CD14-positive monocyte (primary cell): ENCODE data around the gene TMEM182. TPM values are rescaled to one million over a fixed set of nuclear protein-coding genes. Genes with fewer than 3 reads are reported as not detected.

Experiments
- DNase-seq, 3 donors: peaks; one replicate each; pipeline ENCODE4 v3.0.0-alpha.2; 2011 to 2022
- H2AFZ ChIP-seq: 2 replicates; pipeline ENCODE4 v1.6.0; 2012; ENCODE audit warnings: mild to moderate bottlenecking, low read depth, low read length, inconsistent platforms; ENCODE audit not compliant: insufficient read depth, poor library complexity, severe bottlenecking
- H3K27ac ChIP-seq, 2 donors: 1 replicate in 1 of 2; 2 replicates in 1 of 2; pipeline ENCODE4 v1.5.1; 2012 to 2013; ENCODE audit warnings: low read length in 2 of 2, control low read depth in 1 of 2, inconsistent platforms in 1 of 2, low read depth in 1 of 2, mild to moderate bottlenecking in 1 of 2
- H3K27me3 ChIP-seq, 2 donors: one replicate each; pipeline versions ENCODE4 v1.6.0 to v1.6.1; 2011 to 2013; ENCODE audit warnings: low read length in 2 of 2; ENCODE audit not compliant: control insufficient read depth in 2 of 2, insufficient read depth in 2 of 2
- H3K36me3 ChIP-seq, 2 donors: replicated peaks in 1 of 2; 1 replicate in 1 of 2; 2 replicates in 1 of 2; pipeline versions ENCODE4 v1.5.1 to v1.6.1; 2012 to 2013; ENCODE audit warnings: low read length in 2 of 2, control low read depth in 1 of 2, inconsistent platforms in 1 of 2, mild to moderate bottlenecking in 1 of 2; ENCODE audit not compliant: insufficient read depth in 2 of 2, control insufficient read depth in 1 of 2
- H3K4me1 ChIP-seq, 2 donors: 1 replicate in 1 of 2; 2 replicates in 1 of 2; pipeline versions ENCODE4 v1.5.1 to v1.6.1; 2012 to 2013; ENCODE audit warnings: low read length in 2 of 2, control low read depth in 1 of 2, inconsistent platforms in 1 of 2, mild to moderate bottlenecking in 1 of 2, moderate library complexity in 1 of 2; ENCODE audit not compliant: insufficient read depth in 2 of 2, control insufficient read depth in 1 of 2
- H3K4me2 ChIP-seq: replicated peaks from 2 replicates; pipeline ENCODE3; 2012; ENCODE audit warnings: low read length, moderate library complexity, mild to moderate bottlenecking; ENCODE audit not compliant: poor library complexity, severe bottlenecking; ENCODE audit errors: extremely low read depth
- H3K4me3 ChIP-seq, 3 experiments: fragments of 200-600 bp in 1 of 3; sonication (generic) in 1 of 3; replicated peaks in 1 of 3; 1 replicate in 2 of 3; 2 replicates in 1 of 3; pipeline ENCODE4 v1.5.1; 2011 to 2013; ENCODE audit warnings: low read length in 3 of 3, mild to moderate bottlenecking in 3 of 3, control low read depth in 2 of 3, low read depth in 2 of 3, inconsistent platforms in 1 of 3, moderate library complexity in 1 of 3
- H3K79me2 ChIP-seq: 2 replicates; pipeline ENCODE4 v1.6.0; 2012; ENCODE audit warnings: mild to moderate bottlenecking, control low read depth, inconsistent platforms, low read length, moderate library complexity; ENCODE audit not compliant: insufficient read depth
- H3K9ac ChIP-seq: 2 replicates; pipeline ENCODE4 v1.6.0; 2017; ENCODE audit warnings: low read length, mild to moderate bottlenecking; ENCODE audit not compliant: insufficient read depth, poor library complexity, severe bottlenecking
- H3K9me3 ChIP-seq, 2 donors: replicated peaks in 1 of 2; 1 replicate in 1 of 2; 2 replicates in 1 of 2; pipeline versions ENCODE4 v1.5.1 to v1.6.1; 2012 to 2013; ENCODE audit warnings: low read length in 2 of 2, control low read depth in 1 of 2; ENCODE audit not compliant: control insufficient read depth in 1 of 2, insufficient read depth in 1 of 2
- H4K20me1 ChIP-seq: 2 replicates; pipeline ENCODE4 v1.6.0; 2012; ENCODE audit warnings: mild to moderate bottlenecking, low read length, control low read depth, moderate library complexity; ENCODE audit not compliant: insufficient read depth
- H3K27ac Mint-ChIP-seq, 7 donors: one replicate each; pipeline ENCODE4 v1.8.0; 2020; ENCODE audit warnings: mild to moderate bottlenecking in 7 of 7, mixed read lengths in 7 of 7, moderate library complexity in 6 of 7, inconsistent platforms in 2 of 7
- H3K27me3 Mint-ChIP-seq, 3 donors: one replicate each; pipeline ENCODE4 v1.8.0; 2021 to 2022; ENCODE audit warnings: low read depth in 3 of 3, mild to moderate bottlenecking in 3 of 3, mixed read lengths in 3 of 3, moderate library complexity in 3 of 3, inconsistent platforms in 1 of 3
- H3K36me3 Mint-ChIP-seq, 2 donors: one replicate each; pipeline ENCODE4 v1.8.0; 2020; ENCODE audit warnings: mixed read lengths in 2 of 2, inconsistent platforms in 1 of 2, mild to moderate bottlenecking in 1 of 2
- H3K4me1 Mint-ChIP-seq: one replicate; pipeline ENCODE4 v1.8.0; 2020; ENCODE audit warnings: mild to moderate bottlenecking, mixed read lengths
- H3K4me3 Mint-ChIP-seq, 2 donors: one replicate each; pipeline ENCODE4 v1.8.0; 2020; ENCODE audit warnings: mild to moderate bottlenecking in 2 of 2, mixed read lengths in 2 of 2, moderate library complexity in 1 of 2
- H3K9me3 Mint-ChIP-seq, 7 donors: one replicate each; pipeline ENCODE4 v1.8.0; 2020 to 2022; ENCODE audit warnings: mixed read lengths in 7 of 7, mild to moderate bottlenecking in 6 of 7, moderate library complexity in 6 of 7, inconsistent platforms in 2 of 7
- CTCF ChIP-seq: fragments of 200-600 bp; IDR thresholded peaks from one replicate; pipeline ENCODE4 v1.8.0; 2022; ENCODE audit warnings: antibody characterized with exemption, mild to moderate bottlenecking
- WGBS: methylation state at CpG from one replicate; pipeline ENCODE4 v1.1.5; 2013; ENCODE audit warnings: missing lambda C conversion rate; ENCODE audit not compliant: insufficient coverage; 5-methylcytosine and 5-hydroxymethylcytosine counted together
- intact Hi-C, 2 donors: fragments of 100-400 bp; cut with micrococcal nuclease; formaldehyde crosslinking; loops; one replicate each; pipeline versions ENCODE4 v1.15.0 to v1.15.1; 2023
- polyA plus RNA-seq, 3 donors: library from polyadenylated mRNA; depleted of rRNA in 1 of 3; unstranded in 2 of 3; stranded (reverse) in 1 of 3; fragments of 300-500 nt in 2 of 3; fragments of >200 nt in 1 of 3; fragmentation: Illumina TruSeq in 2 of 3; gene quantifications; 1 replicate in 2 of 3; 2 replicates in 1 of 3; pipeline ENCODE4 v1.2.3, GENCODE V29; 2012 to 2021

TMEM182 gene
- polyA plus RNA-seq, 3 donors: 0.24 to 0.69 (median 0.28) TPM

DNA sequence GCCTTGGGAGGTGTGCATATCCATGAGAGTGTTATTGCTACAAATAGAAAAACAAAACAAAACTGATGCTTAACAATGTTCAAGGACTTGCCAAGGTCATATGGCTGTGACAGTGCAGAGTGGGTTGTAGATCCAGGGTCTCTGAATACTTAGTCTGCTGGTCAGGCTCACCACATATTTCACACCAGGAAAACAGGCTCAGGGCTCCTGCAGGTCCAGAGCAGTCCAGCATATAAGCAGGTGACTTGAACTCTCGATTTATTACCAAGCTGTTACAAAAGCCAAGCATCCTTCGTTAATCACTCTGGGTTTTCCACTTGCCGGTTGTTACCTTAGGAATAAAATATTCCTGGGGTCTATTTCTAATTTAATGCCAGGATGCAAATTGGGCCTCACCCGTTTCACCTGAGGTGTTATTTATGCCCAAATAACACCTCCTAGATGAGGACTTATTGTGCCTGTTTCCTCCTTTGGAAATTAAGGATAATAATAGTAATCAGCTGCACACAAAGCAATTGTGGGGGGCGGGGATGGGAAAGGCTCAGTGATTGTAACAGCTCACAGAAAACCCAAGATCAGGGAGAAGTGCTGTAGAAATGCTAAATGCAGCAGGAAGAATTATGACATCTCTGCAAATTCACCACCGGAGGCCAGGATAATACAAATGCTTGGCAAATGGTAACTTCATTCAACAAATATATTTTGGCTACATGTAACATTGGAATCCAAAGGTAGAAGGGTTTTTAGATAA lies 72.9 kb downstream of the TMEM182 start:
- peaks cover 0 to 1% (median 0%) of the 10 kb centered on the region in 7 donors for H3K9me3 Mint-ChIP-seq
- H3K4me2 ChIP-seq: no peak overlapping the region
- no peaks in the 10 kb centered on the region for H3K27me3 ChIP-seq
- intact Hi-C loops: no loop called here
- H3K9me3 ChIP-seq: no peaks in the 10 kb centered on the region
- H3K4me3 Mint-ChIP-seq: no peak overlapping the region
- H3K4me3 ChIP-seq: no peak overlapping the region
- H3K27ac Mint-ChIP-seq: no peak overlapping the region
- no peak overlapping the region for H3K9ac ChIP-seq
- no CpG with 5 or more reads among the region's 6 CpGs for WGBS
- H3K36me3 Mint-ChIP-seq: no peaks in the 10 kb centered on the region
- H3K27me3 Mint-ChIP-seq: no peaks in the 10 kb centered on the region
- no peak overlapping the region for H3K27ac ChIP-seq
- TF ChIP-seq CTCF: no peak
- H3K79me2 ChIP-seq: no peaks in the 10 kb centered on the region
- no peaks in the 10 kb centered on the region for H3K36me3 ChIP-seq
- no peaks in the 10 kb centered on the region for H4K20me1 ChIP-seq
- H3K4me1 Mint-ChIP-seq: peaks cover 14% of the 10 kb centered on the region
- DNase-seq: no peak
- H3K4me1 ChIP-seq: peaks cover 12 to 13% of the 10 kb centered on the region in 2 donors
- no peak overlapping the region for H2AFZ ChIP-seq

GRCh38 chr2:102837626-102838198 lies 75.9 kb downstream of the TMEM182 start:
- no peaks in the 10 kb centered on the region for H3K36me3 Mint-ChIP-seq
- Histone ChIP-seq H3K27ac (no peak overlapping the region), H3K36me3 (no peaks in the 10 kb centered on the region)

More at GRCh38 chr2:102837626-102838198, 75.9 kb downstream of the TMEM182 start:
- no peak overlapping the region for H3K4me3 Mint-ChIP-seq
- intact Hi-C loops: no loop called here
- H3K27me3 Mint-ChIP-seq: peaks cover 0 to 3% (median 0%) of the 10 kb centered on the region in 3 donors
- H3K9me3 Mint-ChIP-seq: peaks cover 0 to 1% (median 0%) of the 10 kb centered on the region in 7 donors
- no peaks in the 10 kb centered on the region for H3K9me3 ChIP-seq
- H3K27ac Mint-ChIP-seq: no peak overlapping the region
- H4K20me1 ChIP-seq: no peaks in the 10 kb centered on the region
- H3K27me3 ChIP-seq: no peaks in the 10 kb centered on the region
- WGBS: 86% methylated on average over 5 of the region's 8 CpGs
- no peak overlapping the region for H2AFZ ChIP-seq
- no peak overlapping the region for H3K4me2 ChIP-seq
- peaks cover 16% of the 10 kb centered on the region for H3K4me1 Mint-ChIP-seq
- H3K4me3 ChIP-seq: no peak overlapping the region
- DNase-seq: no peak
- no peak overlapping the region for H3K9ac ChIP-seq
- no peak for TF ChIP-seq CTCF
- H3K4me1 ChIP-seq: peaks cover 12 to 15% of the 10 kb centered on the region in 2 donors
- H3K79me2 ChIP-seq: no peaks in the 10 kb centered on the region
